Activated CD8-positive, alpha-beta T cell treated with anti-CD3 and anti-CD28 coated beads for 36 hours (primary cell): Measurements from ENCODE around the gene TP53I11. TPM values are rescaled to one million over a fixed set of nuclear protein-coding genes. Genes with fewer than 3 reads are reported as not detected.

Experiments used
- ATAC-seq: fragments of 200-7000 bp; cut with Tn5 transposase; one replicate; pipeline ENCODE4 v1.10.0; 2021; ENCODE audit warnings: mild to moderate bottlenecking, moderate library complexity
- CTCF ChIA-PET: fragments of 350-600 bp; sonication (Branson Sonifier 250); formaldehyde crosslinking; loops from one replicate; lab custom pipeline; 2021; ENCODE audit warnings: antibody characterized with exemption; lab: Charles Lee
- POLR2A ChIA-PET: fragments of 350-600 bp; sonication (Branson Sonifier 250); formaldehyde crosslinking; loops from one replicate; lab custom pipeline; 2021; ENCODE audit warnings: antibody characterized with exemption; lab: Charles Lee
- DNase-seq: peaks from one replicate; pipeline ENCODE4 v3.0.0-alpha.2; 2020
- H3K27ac Mint-ChIP-seq: one replicate; pipeline ENCODE4 v1.8.0; 2021; ENCODE audit warnings: mild to moderate bottlenecking, mixed read lengths
- H3K27me3 Mint-ChIP-seq: one replicate; pipeline ENCODE4 v1.8.0; 2021; ENCODE audit warnings: mixed read lengths
- H3K36me3 Mint-ChIP-seq: one replicate; pipeline ENCODE4 v1.8.0; 2021; ENCODE audit warnings: low read depth, mixed read lengths
- H3K4me1 Mint-ChIP-seq: one replicate; pipeline ENCODE4 v1.8.0; 2021; ENCODE audit warnings: low read depth, mixed read lengths
- H3K4me3 Mint-ChIP-seq: one replicate; pipeline ENCODE4 v1.8.0; 2021; ENCODE audit warnings: mild to moderate bottlenecking, moderate library complexity, mixed read lengths
- H3K9me3 Mint-ChIP-seq: one replicate; pipeline ENCODE4 v1.8.0; 2021; ENCODE audit warnings: mixed read lengths
- CTCF ChIP-seq: fragments of 200-600 bp; IDR thresholded peaks from one replicate; pipeline ENCODE4 v1.8.0; 2022; ENCODE audit warnings: antibody characterized with exemption, mild to moderate bottlenecking
- intact Hi-C: fragments of 100-400 bp; cut with micrococcal nuclease; formaldehyde crosslinking; loops from one replicate; pipeline ENCODE4 v1.10.0; 2022
- total RNA-seq, 2 experiments: library from RNA; stranded (reverse); gene quantifications; one replicate each; pipeline ENCODE4 v1.2.3, GENCODE V29; 2021

Gene TP53I11
- total RNA-seq, 2 experiments from 2014 or later: 15.2 to 17.5 TPM

- intact Hi-C loops: no loop called here
- Mint-ChIP-seq H3K27ac (no peak overlapping the region), H3K9me3 (no peaks in the 10 kb centered on the region), H3K4me1 (no peaks in the 10 kb centered on the region), H3K27me3 (peaks cover 2% of the 10 kb centered on the region), H3K36me3 (no peaks in the 10 kb centered on the region), H3K4me3 (no peak overlapping the region)
- ChIA-PET POLR2A (no interaction called here), CTCF (interaction anchor here (2.7 kb wide), 1 partner anchor 10 kb away, joined by 14 read pairs; no protein-coding TSS in a partner anchor)
- DNase-seq (no peak), ATAC-seq (no peak)
- no peak for TF ChIP-seq CTCF
Measured at GRCh38 chr11:44917741-44918140, 32.9 kb downstream of the TP53I11 start.

GRCh38 chr11:44916801-44917385 is 33.8 kb downstream of the TP53I11 start:
- Mint-ChIP-seq H3K36me3 (no peaks in the 10 kb centered on the region), H3K4me3 (no peak overlapping the region), H3K9me3 (no peaks in the 10 kb centered on the region), H3K27me3 (peaks cover 2% of the 10 kb centered on the region), H3K27ac (no peak overlapping the region), H3K4me1 (no peaks in the 10 kb centered on the region)
- DNase-seq: no peak
- ChIA-PET CTCF (interaction anchor here (3.1 kb wide), 1 partner anchor 10 kb away, joined by 14 read pairs; no protein-coding TSS in a partner anchor), POLR2A (no interaction called here)
- intact Hi-C loops: no loop called here
- TF ChIP-seq CTCF: no peak
- no peak for ATAC-seq

GRCh38 chr11:44916331-44916730 is 34.4 kb downstream of the TP53I11 start:
- TF ChIP-seq CTCF: no peak

GRCh38 chr11:44915621-44916020 is 35.1 kb downstream of the TP53I11 start:
- H3K27me3 Mint-ChIP-seq: peaks cover 2% of the 10 kb centered on the region
- no peak overlapping the region for H3K27ac Mint-ChIP-seq
- H3K9me3 Mint-ChIP-seq: no peaks in the 10 kb centered on the region
- DNase-seq (no peak), ATAC-seq (no peak)
- CTCF ChIA-PET: interaction anchor here (0.8 to 3.1 kb wide), 2 partner anchors 11 to 20 kb away, joined by 3 to 14 read pairs; no protein-coding TSS in a partner anchor
- POLR2A ChIA-PET: no interaction called here
- intact Hi-C loops: no loop called here
- H3K4me3 Mint-ChIP-seq: no peak overlapping the region
- H3K4me1 Mint-ChIP-seq: peaks cover 4% of the 10 kb centered on the region
- TF ChIP-seq CTCF: no peak
- no peaks in the 10 kb centered on the region for H3K36me3 Mint-ChIP-seq

More at GRCh38 chr11:44916331-44916730, 34.4 kb downstream of the TP53I11 start:
- no peak for DNase-seq
- Mint-ChIP-seq H3K9me3 (no peaks in the 10 kb centered on the region), H3K27me3 (peaks cover 2% of the 10 kb centered on the region), H3K27ac (no peak overlapping the region), H3K4me3 (no peak overlapping the region), H3K36me3 (no peaks in the 10 kb centered on the region), H3K4me1 (no peaks in the 10 kb centered on the region)
- no peak for ATAC-seq
- intact Hi-C loops: no loop called here
- POLR2A ChIA-PET: no interaction called here
- CTCF ChIA-PET: interaction anchor here (3.1 kb wide), 1 partner anchor 10 kb away, joined by 14 read pairs; no protein-coding TSS in a partner anchor

- TF ChIP-seq CTCF: no peak
- Mint-ChIP-seq H3K27ac (no peak overlapping the region), H3K36me3 (no peaks in the 10 kb centered on the region), H3K4me3 (no peak overlapping the region), H3K9me3 (no peaks in the 10 kb centered on the region), H3K27me3 (peaks cover 2% of the 10 kb centered on the region), H3K4me1 (peaks cover 4% of the 10 kb centered on the region)
- ATAC-seq (no peak), DNase-seq (no peak)
- CTCF ChIA-PET: interaction anchor here (3.1 kb wide), 1 partner anchor 12 kb away, joined by 14 read pairs; no protein-coding TSS in a partner anchor
- POLR2A ChIA-PET: no interaction called here
- intact Hi-C loops: no loop called here
Measured at GRCh38 chr11:44915004-44915403, 35.7 kb downstream of the TP53I11 start.
